HAP-1 (cell line): ENCODE measurements around the gene GOLGA6A.

ENCODE experiments used
- DNase-seq, 2 experiments: peaks; one replicate each; pipeline ENCODE4 v3.0.0-alpha.2; 2016 to 2020; ENCODE audit warnings: low spot score in 2 of 2
- H3K27me3 ChIP-seq: fragments of 250-450 bp; sonication (Bioruptor Pico); 2 replicates; pipeline ENCODE4 v1.5.1; 2020; ENCODE audit warnings: low read depth, mild to moderate bottlenecking, moderate library complexity
- H3K36me3 ChIP-seq: fragments of 250-450 bp; sonication (Bioruptor Pico); replicated peaks from 2 replicates; pipeline ENCODE4 v1.5.1; 2020; ENCODE audit warnings: mild to moderate bottlenecking
- H3K4me1 ChIP-seq: fragments of 250-450 bp; sonication (Bioruptor Pico); 2 replicates; pipeline ENCODE4 v1.5.1; 2020; ENCODE audit warnings: mild to moderate bottlenecking
- H3K4me3 ChIP-seq: fragments of 250-450 bp; sonication (Bioruptor Pico); 2 replicates; pipeline ENCODE4 v1.5.1; 2020; ENCODE audit warnings: mild to moderate bottlenecking, moderate library complexity
- H3K9me3 ChIP-seq: fragments of 250-450 bp; sonication (Bioruptor Pico); 2 replicates; pipeline ENCODE4 v1.5.1; 2020; ENCODE audit warnings: mild to moderate bottlenecking, moderate library complexity
- in situ Hi-C: fragments of 300-500 bp; cut with MboI; formaldehyde crosslinking; loops from 3 replicates; pipeline ENCODE4 v1.14.3; 2020; ENCODE audit warnings: low sequenced_read_pairs, inconsistent platforms, mixed read lengths

GOLGA6A gene

GRCh38 chr15:74041777-74042435, 40.4 kb downstream of the GOLGA6A start:
- in situ Hi-C loops: loop anchor here (25.0 kb wide), 1 partner anchor 1430 kb away; no protein-coding TSS in a partner anchor
- H3K4me1 ChIP-seq: no peaks in the 10 kb centered on the region
- no peaks in the 10 kb centered on the region for H3K27me3 ChIP-seq
- H3K4me3 ChIP-seq: no peak overlapping the region
- no peak for DNase-seq
- no peaks in the 10 kb centered on the region for H3K9me3 ChIP-seq
- H3K36me3 ChIP-seq: no peaks in the 10 kb centered on the region

- H3K4me1 ChIP-seq: no peaks in the 10 kb centered on the region
- DNase-seq: no peak
- H3K36me3 ChIP-seq: no peaks in the 10 kb centered on the region; the same call in 1 of the 2 replicates
- no peaks in the 10 kb centered on the region for H3K9me3 ChIP-seq
- in situ Hi-C loops: loop anchor here (25.0 kb wide), 1 partner anchor 1429 kb away; no protein-coding TSS in a partner anchor
- no peak overlapping the region for H3K4me3 ChIP-seq
- no peaks in the 10 kb centered on the region for H3K27me3 ChIP-seq
Observed at GRCh38 chr15:74041311-74041756, 41.0 kb downstream of the GOLGA6A start.

- H3K36me3 ChIP-seq: peaks cover 9% of the 10 kb centered on the region
- H3K27me3 ChIP-seq: no peaks in the 10 kb centered on the region
- no peaks in the 10 kb centered on the region for H3K9me3 ChIP-seq
- no peak for DNase-seq
- in situ Hi-C loops: loop anchor here (25.0 kb wide), 1 partner anchor 1428 kb away; no protein-coding TSS in a partner anchor
- H3K4me1 ChIP-seq: no peaks in the 10 kb centered on the region
- H3K4me3 ChIP-seq: no peak overlapping the region
Observed at GRCh38 chr15:74040109-74040850, 42.1 kb downstream of the GOLGA6A start.

- no peak for DNase-seq
- in situ Hi-C loops: loop anchor here (25.0 kb wide), 1 partner anchor 1427 kb away; no protein-coding TSS in a partner anchor
- H3K9me3 ChIP-seq: no peaks in the 10 kb centered on the region
Observed at GRCh38 chr15:74039656-74040010, 42.7 kb downstream of the GOLGA6A start.

GRCh38 chr15:74038707-74039655, 43.4 kb downstream of the GOLGA6A start:
- Histone ChIP-seq H3K27me3 (no peaks in the 10 kb centered on the region), H3K36me3 (peaks cover 18% of the 10 kb centered on the region), H3K4me3 (no peak overlapping the region), H3K4me1 (no peaks in the 10 kb centered on the region), H3K9me3 (no peaks in the 10 kb centered on the region)
- no peak for DNase-seq
- in situ Hi-C loops: loop anchor here (25.0 kb wide), 1 partner anchor 1427 kb away; no protein-coding TSS in a partner anchor

More at GRCh38 chr15:74039656-74040010, 42.7 kb downstream of the GOLGA6A start:
- Histone ChIP-seq H3K36me3 (peaks cover 12% of the 10 kb centered on the region), H3K27me3 (no peaks in the 10 kb centered on the region), H3K4me1 (no peaks in the 10 kb centered on the region), H3K4me3 (no peak overlapping the region)

GRCh38 chr15:74037171-74038117, 44.9 kb downstream of the GOLGA6A start:
- H3K4me1 ChIP-seq: no peaks in the 10 kb centered on the region
- H3K36me3 ChIP-seq: peaks cover 27% of the 10 kb centered on the region
- H3K4me3 ChIP-seq: no peak overlapping the region
- peak in 1 of 2 experiments; percentile 8 for DNase-seq
- in situ Hi-C loops: loop anchor here (25.0 kb wide), 1 partner anchor 1425 kb away; no protein-coding TSS in a partner anchor
- no peaks in the 10 kb centered on the region for H3K27me3 ChIP-seq
- no peaks in the 10 kb centered on the region for H3K9me3 ChIP-seq

GRCh38 chr15:74036271-74037170, 45.8 kb downstream of the GOLGA6A start:
- Histone ChIP-seq H3K36me3 (peaks cover 27% of the 10 kb centered on the region), H3K9me3 (no peaks in the 10 kb centered on the region), H3K27me3 (no peaks in the 10 kb centered on the region), H3K4me1 (no peaks in the 10 kb centered on the region), H3K4me3 (no peak overlapping the region)
- DNase-seq: peak; percentile 73 to 82
- in situ Hi-C loops: loop anchor here (25.0 kb wide), 1 partner anchor 1424 kb away; no protein-coding TSS in a partner anchor

- in situ Hi-C loops: loop anchor here (25.0 kb wide), 1 partner anchor 1423 kb away; no protein-coding TSS in a partner anchor
- H3K9me3 ChIP-seq: no peaks in the 10 kb centered on the region
- peaks cover 27% of the 10 kb centered on the region for H3K36me3 ChIP-seq
- H3K4me1 ChIP-seq: no peaks in the 10 kb centered on the region
- no peak overlapping the region for H3K4me3 ChIP-seq
- DNase-seq: no peak
- no peaks in the 10 kb centered on the region for H3K27me3 ChIP-seq
Observed at GRCh38 chr15:74035121-74036017, 47.0 kb downstream of the GOLGA6A start.

- DNase-seq: no peak
- H3K4me3 ChIP-seq: no peak overlapping the region
- no peaks in the 10 kb centered on the region for H3K27me3 ChIP-seq
- no peaks in the 10 kb centered on the region for H3K4me1 ChIP-seq
- in situ Hi-C loops: loop anchor here (25.0 kb wide), 1 partner anchor 1422 kb away; no protein-coding TSS in a partner anchor
- no peaks in the 10 kb centered on the region for H3K9me3 ChIP-seq
- peaks cover 27% of the 10 kb centered on the region for H3K36me3 ChIP-seq
Observed at GRCh38 chr15:74034206-74034755, 48.1 kb downstream of the GOLGA6A start.

- Histone ChIP-seq H3K4me1 (no peaks in the 10 kb centered on the region), H3K36me3 (peaks cover 32% of the 10 kb centered on the region), H3K27me3 (no peaks in the 10 kb centered on the region), H3K9me3 (no peaks in the 10 kb centered on the region), H3K4me3 (no peak overlapping the region)
- DNase-seq: no peak
- in situ Hi-C loops: loop anchor here (25.0 kb wide), 1 partner anchor 1421 kb away; no protein-coding TSS in a partner anchor
Observed at GRCh38 chr15:74032606-74033561, 49.5 kb downstream of the GOLGA6A start.
